ENCODE measurements around the gene CUBN. TPM values are rescaled to one million over a fixed set of nuclear protein-coding genes. Genes with fewer than 3 reads are reported as not detected.

CUBN gene
- total RNA-seq, 1 experiment from 2014 or later = 0.07 TPM

- no peaks in the 10 kb centered on the region for H3K9me3 ChIP-seq (ENCODE audit: insufficient read depth, low read depth)
- CTCF ChIA-PET = no interaction called here
- no peaks in the 10 kb centered on the region for H4K20me1 ChIP-seq (ENCODE audit: insufficient read depth)
- H3K4me1 ChIP-seq (replicated peaks; ENCODE audit: insufficient read depth) = no peaks in the 10 kb centered on the region
- POLR2A ChIA-PET (ENCODE audit: unreplicated experiment) = no interaction called here
- no peak overlapping the region for H3K4me2 ChIP-seq
- no peaks in the 10 kb centered on the region for H3K79me2 ChIP-seq (ENCODE audit: low read depth)
- H2AFZ ChIP-seq = no peak overlapping the region
- H3K27ac ChIP-seq = no peak overlapping the region
- BruUV-seq (replicated peaks) = no TSS peak
- intact Hi-C loops (cut with micrococcal nuclease; ENCODE audit: unreplicated experiment) = no loop called here
- DNase-seq = no peak
- H3K36me3 ChIP-seq (ENCODE audit: low read depth) = no peaks in the 10 kb centered on the region
- TF ChIP-seq CTCF (conservative IDR thresholded peaks at IDR 0.05) (no peak), EZH2 (IDR thresholded peaks at IDR 0.05; ENCODE audit: low read depth) (no peak)
- H3K9me2 ChIP-seq (ENCODE audit: insufficient read depth) = no peaks in the 10 kb centered on the region
- H3F3A ChIP-seq (ENCODE audit: insufficient read depth, low read depth) = no peaks in the 10 kb centered on the region
- H3K4me3 ChIP-seq = no peak overlapping the region
- no peaks in the 10 kb centered on the region for H3K27me3 ChIP-seq (ENCODE audit: insufficient read depth, low read depth)
Measured at GRCh38 chr10:17151716-17152115, 22.1 kb upstream of the CUBN start.

- Histone ChIP-seq H3K79me2 (ENCODE audit: low read depth) (no peaks in the 10 kb centered on the region), H3K27me3 (ENCODE audit: insufficient read depth, low read depth) (no peaks in the 10 kb centered on the region), H3K4me1 (replicated peaks; ENCODE audit: insufficient read depth) (no peaks in the 10 kb centered on the region), H3K4me3 (no peak overlapping the region), H4K20me1 (ENCODE audit: insufficient read depth) (no peaks in the 10 kb centered on the region), H3F3A (ENCODE audit: insufficient read depth, low read depth) (no peaks in the 10 kb centered on the region), H3K9me2 (ENCODE audit: insufficient read depth) (no peaks in the 10 kb centered on the region), H2AFZ (no peak overlapping the region), H3K9me3 (ENCODE audit: insufficient read depth, low read depth) (no peaks in the 10 kb centered on the region), H3K36me3 (ENCODE audit: low read depth) (no peaks in the 10 kb centered on the region), H3K4me2 (no peak overlapping the region), H3K27ac (no peak overlapping the region)
- ChIA-PET POLR2A (ENCODE audit: unreplicated experiment) (no interaction called here), CTCF (no interaction called here)
- intact Hi-C loops (cut with micrococcal nuclease; ENCODE audit: unreplicated experiment) = no loop called here
- TF ChIP-seq EZH2 (IDR thresholded peaks at IDR 0.05; ENCODE audit: low read depth) (no peak), CTCF (conservative IDR thresholded peaks at IDR 0.05) (no peak)
- DNase-seq = no peak
- BruUV-seq (replicated peaks) = no TSS peak
Measured at GRCh38 chr10:17147884-17148489, 18.4 kb upstream of the CUBN start.

GRCh38 chr10:17146892-17147291, 17.3 kb upstream of the CUBN start:
- no peaks in the 10 kb centered on the region for H3K79me2 ChIP-seq (ENCODE audit: low read depth)
- no peak overlapping the region for H3K4me3 ChIP-seq
- H3K27ac ChIP-seq = no peak overlapping the region
- H4K20me1 ChIP-seq (ENCODE audit: insufficient read depth) = no peaks in the 10 kb centered on the region
- no peaks in the 10 kb centered on the region for H3K36me3 ChIP-seq (ENCODE audit: low read depth)
- no peaks in the 10 kb centered on the region for H3K4me1 ChIP-seq (replicated peaks; ENCODE audit: insufficient read depth)
- no peaks in the 10 kb centered on the region for H3K9me2 ChIP-seq (ENCODE audit: insufficient read depth)
- H3F3A ChIP-seq (ENCODE audit: insufficient read depth, low read depth) = no peaks in the 10 kb centered on the region
- ChIA-PET CTCF (no interaction called here), POLR2A (ENCODE audit: unreplicated experiment) (no interaction called here)
- no peak overlapping the region for H2AFZ ChIP-seq
- no peaks in the 10 kb centered on the region for H3K9me3 ChIP-seq (ENCODE audit: insufficient read depth, low read depth)
- no TSS peak for BruUV-seq (replicated peaks)
- H3K4me2 ChIP-seq = no peak overlapping the region
- no peaks in the 10 kb centered on the region for H3K27me3 ChIP-seq (ENCODE audit: insufficient read depth, low read depth)
- intact Hi-C loops (cut with micrococcal nuclease; ENCODE audit: unreplicated experiment) = no loop called here
- DNase-seq = no peak
- TF ChIP-seq CTCF (conservative IDR thresholded peaks at IDR 0.05) = no peak
- TF ChIP-seq EZH2 (IDR thresholded peaks at IDR 0.05; ENCODE audit: low read depth) = no peak
